Measurements from ENCODE around the gene AFAP1L2. TPM values are rescaled to one million over a fixed set of nuclear protein-coding genes. Genes with fewer than 3 reads are reported as not detected.

AFAP1L2 gene
- total and polyA plus RNA-seq, 12 donors: 2.9 to 5.0 (median 4.3) TPM

GRCh38 chr10:114283091-114283490, 121.2 kb downstream of the AFAP1L2 start:
- no peaks in the 10 kb centered on the region for H3K36me3 ChIP-seq
- DNase-seq (no peak), ATAC-seq (no peak)
- no peak for TF ChIP-seq CTCF (IDR thresholded peaks at IDR 0.05)
- H3K27me3 ChIP-seq: peaks cover 0 to 3% (median 0%) of the 10 kb centered on the region in 7 donors
- WGBS, 2 donors: 95 to 96% methylated on average over 10 of the region's 10 CpGs
- H3K4me3 ChIP-seq: no peak overlapping the region
- intact Hi-C loops (cut with DNase I): no loop called here
- H3K4me1 ChIP-seq: peaks cover 0 to 10% (median 0%) of the 10 kb centered on the region in 9 donors
- no peak overlapping the region for H3K27ac ChIP-seq
- no peaks in the 10 kb centered on the region for H3K9me3 ChIP-seq

GRCh38 chr10:114282526-114282925, 121.8 kb downstream of the AFAP1L2 start:
- H3K27me3 ChIP-seq: peaks cover 0 to 3% (median 0%) of the 10 kb centered on the region in 7 donors
- H3K4me1 ChIP-seq: peaks cover 0 to 10% (median 0%) of the 10 kb centered on the region in 9 donors
- TF ChIP-seq CTCF (IDR thresholded peaks at IDR 0.05): no peak
- ATAC-seq (no peak), DNase-seq (no peak)
- no peaks in the 10 kb centered on the region for H3K9me3 ChIP-seq
- intact Hi-C loops (cut with DNase I): no loop called here
- H3K27ac ChIP-seq: no peak overlapping the region
- no peaks in the 10 kb centered on the region for H3K36me3 ChIP-seq
- no peak overlapping the region for H3K4me3 ChIP-seq
- WGBS, 2 donors: 94% methylated on average over 2 of the region's 2 CpGs

- H3K36me3 ChIP-seq: no peaks in the 10 kb centered on the region
- intact Hi-C loops (cut with DNase I): no loop called here
- H3K4me1 ChIP-seq: peaks cover 0 to 10% (median 0%) of the 10 kb centered on the region in 9 donors
- peaks cover 0 to 3% (median 0%) of the 10 kb centered on the region in 7 donors for H3K27me3 ChIP-seq
- no peak for TF ChIP-seq CTCF (IDR thresholded peaks at IDR 0.05)
- H3K27ac ChIP-seq: no peak overlapping the region
- DNase-seq (no peak), ATAC-seq (no peak)
- H3K9me3 ChIP-seq: no peaks in the 10 kb centered on the region
- H3K4me3 ChIP-seq: no peak overlapping the region
- 73 to 81% methylated on average over 5 of the region's 5 CpGs for WGBS, 2 donors
Measured at GRCh38 chr10:114281461-114281860, 122.8 kb downstream of the AFAP1L2 start.

GRCh38 chr10:114281006-114281405, 123.3 kb downstream of the AFAP1L2 start:
- Histone ChIP-seq H3K27ac (no peak overlapping the region), H3K27me3 (peaks cover 0 to 3% (median 0%) of the 10 kb centered on the region in 7 donors), H3K4me1 (peaks cover 0 to 10% (median 0%) of the 10 kb centered on the region in 9 donors), H3K36me3 (no peaks in the 10 kb centered on the region), H3K9me3 (no peaks in the 10 kb centered on the region), H3K4me3 (no peak overlapping the region)
- ATAC-seq (no peak), DNase-seq (no peak)
- 74 to 76% methylated on average over 7 of the region's 7 CpGs for WGBS, 2 donors
- TF ChIP-seq CTCF (IDR thresholded peaks at IDR 0.05): no peak
- intact Hi-C loops (cut with DNase I): no loop called here

Measured in heart right ventricle (tissue), 16 donors.